SK-MEL-5 (cell line): ENCODE data around the gene GDF15. TPM values are rescaled to one million over a fixed set of nuclear protein-coding genes. Genes with fewer than 3 reads are reported as not detected.
"Not testable (repeated sequence)": the region's sequence is repeated elsewhere in the genome, so short reads cannot be mapped to it uniquely, and the experiment has no call there.

Experiments used
- DNase-seq: peaks from one replicate; pipeline ENCODE4 v3.0.0-alpha.2; 2016; ENCODE audit warnings: low read depth, low spot score
- in situ Hi-C: cut with HindIII; loops from 2 replicates; pipeline ENCODE4 v1.10.0; 2016; ENCODE audit warnings: low sequenced_read_pairs, high pct_unique_total_duplicates, low pct_unique_long_range_greater_than_20kb
- polyA plus RNA-seq, 2 experiments: library from polyadenylated mRNA; depleted of rRNA; stranded (reverse); fragments of >200 nt; gene quantifications; 2 replicates each; pipeline ENCODE4 v1.2.3, GENCODE V29; 2015
- total RNA-seq: library from RNA; depleted of rRNA; stranded (reverse); fragments of >200 nt; shearing (Covaris generic); gene quantifications from 2 replicates; pipeline ENCODE4 v1.2.3, GENCODE V29; 2014; rRNA removed

Gene GDF15
- total RNA-seq, result 873 and 1,003 TPM in 2 replicates
- polyA plus RNA-seq (2015; cell fraction: cytosol; rRNA removed), result 2,563 and 2,956 TPM in 2 replicates
- polyA plus RNA-seq (2015; cell fraction: nucleus; rRNA removed), result 251 and 324 TPM in 2 replicates

GRCh38 chr19:18385675-18386542 is at the start of gene GDF15:
GDF15 (plus strand) TSS chr19:18386158; CDS start chr19:18386190, 32 bp downstream.
- DNase-seq, result peak; percentile 95
- in situ Hi-C loops, result no loop called here

DNA sequence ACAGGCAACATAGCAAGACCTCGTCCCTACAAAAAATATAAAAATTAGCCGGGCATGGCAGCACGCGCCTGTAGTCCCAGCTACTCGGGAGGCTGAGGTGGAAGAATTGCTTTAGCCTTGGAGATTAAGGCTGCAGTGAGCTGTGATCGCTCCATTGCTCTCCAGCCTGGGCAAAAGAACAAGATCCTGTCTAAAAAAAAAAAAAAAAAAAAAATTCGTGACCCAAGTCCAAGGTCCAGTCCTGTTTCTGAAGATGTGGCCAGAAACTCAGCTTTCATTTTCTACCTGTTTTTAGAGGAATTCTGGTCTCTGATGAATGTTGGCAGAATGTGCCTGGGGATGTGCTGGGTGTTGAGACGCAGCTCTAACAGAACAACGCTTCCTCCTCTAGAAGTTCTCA is 47.4 kb upstream of the GDF15 start:
- no peak for DNase-seq
- in situ Hi-C loops, result no loop called here

DNA sequence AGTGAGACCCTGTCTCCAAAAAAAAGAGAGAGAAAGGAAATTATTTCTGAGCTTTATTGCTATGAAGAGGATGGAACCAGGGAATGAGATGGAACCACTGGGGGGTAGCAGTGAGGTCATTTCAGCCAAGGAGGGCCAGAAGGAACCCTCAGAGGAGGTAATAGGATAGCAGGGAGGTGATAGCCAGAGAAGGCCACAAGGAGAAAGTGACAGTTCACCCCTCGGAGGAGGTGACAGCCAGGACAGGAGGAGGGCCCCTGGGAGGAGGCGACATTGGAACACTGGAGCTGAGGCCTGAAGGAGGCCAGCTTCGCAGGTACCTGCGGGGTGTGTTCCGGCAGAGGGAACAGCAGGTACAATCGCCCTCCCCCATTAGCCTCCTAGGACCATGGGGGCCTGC is 46.2 kb upstream of the GDF15 start:
- DNase-seq, result peak; percentile 38
- in situ Hi-C loops, result no loop called here

DNA sequence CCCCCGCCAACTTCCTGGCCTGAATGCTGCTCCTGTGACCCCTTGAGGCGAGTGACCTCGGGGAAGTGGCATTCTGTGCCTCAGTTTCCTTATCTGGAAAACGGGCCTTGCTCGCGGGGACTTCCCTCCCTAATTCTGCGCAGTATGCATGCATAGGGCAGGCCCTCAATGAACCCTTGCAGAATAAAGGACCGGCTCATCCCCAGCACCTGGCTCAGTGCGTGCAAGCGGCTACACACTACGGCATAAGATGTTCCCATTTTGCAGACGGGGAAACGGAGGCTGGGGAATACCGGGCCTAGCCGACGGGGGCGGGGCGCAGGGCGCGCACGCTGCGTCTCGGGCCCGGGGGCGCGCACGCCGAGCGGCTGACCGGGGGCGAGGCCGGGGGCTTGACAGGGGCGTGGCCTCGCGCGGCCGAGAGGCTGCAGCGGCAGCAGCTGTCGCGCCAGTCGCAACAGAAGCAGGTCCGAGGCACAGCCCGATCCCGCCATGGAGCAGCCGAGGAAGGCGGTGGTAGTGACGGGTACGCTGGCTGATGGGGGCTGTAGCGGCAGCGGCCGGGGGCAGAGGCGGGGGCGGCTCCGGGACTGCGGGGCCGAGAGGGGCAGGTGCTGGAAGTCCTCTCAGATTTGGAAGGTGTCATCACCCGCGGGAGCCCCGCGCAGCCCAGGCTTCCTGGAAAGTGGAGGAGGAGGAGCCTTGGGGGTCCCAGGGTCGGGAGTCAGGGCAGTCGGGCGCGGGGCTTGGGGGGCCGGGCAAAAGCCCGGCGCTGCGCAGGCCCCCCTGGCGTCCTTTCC is 45.6 kb upstream of the GDF15 start, which contains the start of gene PGPEP1:
PGPEP1 (plus strand) TSS at position 409 of the 800 bp plus-strand sequence; CDS start at position 493, 84 bp downstream.
- peak; percentile 52 for DNase-seq
- in situ Hi-C loops, result no loop called here

GRCh38 chr19:18340990-18341868 is 44.7 kb upstream of the GDF15 start:
- no peak for DNase-seq
- in situ Hi-C loops, result no loop called here

DNA sequence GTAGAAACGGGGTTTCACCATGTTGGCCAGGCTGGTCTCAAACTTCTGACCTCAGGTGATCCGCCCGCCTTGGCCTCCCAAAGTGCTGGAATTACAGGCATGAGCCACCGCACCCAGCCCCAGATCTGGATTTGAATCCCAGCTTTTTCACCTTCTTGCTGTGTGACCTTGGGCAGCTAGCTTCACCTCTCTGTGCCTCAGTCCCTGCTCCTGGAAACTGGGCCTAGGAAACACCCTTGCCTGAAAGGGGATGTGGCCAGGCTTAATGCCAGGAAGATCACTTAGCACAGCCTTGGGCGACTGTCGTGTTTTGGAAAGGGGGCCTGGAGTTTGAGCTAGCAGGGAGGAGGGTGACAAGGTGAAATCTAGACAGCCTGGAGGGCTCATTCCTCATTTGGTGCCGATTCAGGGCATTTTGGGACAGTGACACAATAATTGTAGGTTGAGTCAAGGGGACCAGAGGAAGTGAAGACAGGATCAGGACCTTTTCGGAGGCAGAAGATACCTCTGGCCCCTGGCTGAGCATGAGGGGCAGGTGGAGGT is 43.8 kb upstream of the GDF15 start:
- in situ Hi-C loops, result no loop called here
- DNase-seq, result no peak

DNA sequence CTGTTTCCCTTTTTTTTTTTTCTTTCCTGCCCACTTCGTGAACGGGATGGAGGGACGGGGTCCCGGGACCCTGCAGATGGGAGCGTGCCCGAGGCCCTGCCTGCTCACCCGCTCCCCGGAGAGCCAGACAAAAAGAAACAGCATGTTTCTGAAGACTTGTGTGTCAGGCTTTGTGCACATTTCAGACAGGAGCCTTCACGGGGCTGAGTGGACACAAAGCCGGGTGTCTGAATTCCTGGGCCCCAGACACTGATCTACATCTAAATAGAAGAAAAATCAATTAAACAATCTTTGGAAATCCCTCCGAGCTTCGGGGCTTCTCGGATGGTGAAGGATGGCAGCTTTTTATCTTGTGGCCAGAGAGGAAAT is 41.4 kb upstream of the GDF15 start:
- in situ Hi-C loops, result no loop called here
- no peak for DNase-seq

DNA sequence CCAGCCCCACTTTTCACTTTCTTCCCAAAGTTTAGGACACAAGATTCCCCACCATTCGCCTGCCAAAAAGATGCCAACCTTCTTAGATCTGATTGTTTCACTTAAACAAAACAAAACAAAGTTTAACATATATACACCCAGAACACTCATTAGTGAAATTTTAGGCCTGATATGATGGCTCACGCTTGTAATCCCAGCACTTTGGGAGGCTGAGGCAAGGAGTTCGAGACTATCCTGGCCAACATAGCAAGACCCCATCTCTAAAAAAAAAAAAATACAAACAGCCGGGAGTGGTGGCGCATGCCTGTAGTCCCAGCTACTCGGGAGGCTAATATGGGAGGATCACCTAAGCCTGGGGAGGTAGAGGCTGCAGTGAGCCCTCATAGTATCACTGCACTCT is 40.7 kb upstream of the GDF15 start:
- in situ Hi-C loops, result no loop called here
- no peak for DNase-seq

- DNase-seq, result no peak
- in situ Hi-C loops, result no loop called here
Observed at GRCh38 chr19:18346091-18346490, 39.9 kb upstream of the GDF15 start.

- DNase-seq, result no peak
- in situ Hi-C loops, result no loop called here
Observed at GRCh38 chr19:18348171-18348570, 37.8 kb upstream of the GDF15 start.

- in situ Hi-C loops, DNase-seq: not testable (repeated sequence)
Observed at GRCh38 chr19:18348818-18349339, 37.1 kb upstream of the GDF15 start.

GRCh38 chr19:18349524-18350128 is 36.3 kb upstream of the GDF15 start:
- in situ Hi-C loops, result no loop called here
- DNase-seq, result peak; percentile 65

- no peak for DNase-seq
- in situ Hi-C loops, result no loop called here
Observed at GRCh38 chr19:18350490-18350889, 35.5 kb upstream of the GDF15 start.

DNA sequence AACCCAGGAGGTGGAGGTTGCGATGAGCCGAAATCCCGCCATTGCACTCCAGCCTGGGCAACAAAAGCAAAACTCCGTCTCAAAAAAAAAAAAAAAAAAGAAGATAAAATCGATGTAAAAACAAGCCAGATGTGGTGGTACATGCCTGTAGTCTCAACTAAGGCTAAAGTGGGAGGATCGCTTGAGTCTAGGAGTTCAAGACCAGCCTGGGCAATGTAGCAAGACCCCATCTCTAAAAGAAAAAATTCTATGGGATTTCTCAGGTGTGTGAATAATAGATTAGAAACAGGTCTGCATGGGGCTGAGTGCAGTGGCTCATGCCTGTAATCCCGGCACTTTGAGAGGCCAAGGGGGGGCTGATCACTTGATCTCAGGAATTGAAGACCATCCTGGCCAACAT is 34.4 kb upstream of the GDF15 start:
- no peak for DNase-seq
- in situ Hi-C loops, result no loop called here

- in situ Hi-C loops, result no loop called here
- DNase-seq, result no peak
Observed at GRCh38 chr19:18353378-18354005, 32.5 kb upstream of the GDF15 start.

GRCh38 chr19:18354743-18355142 is 31.2 kb upstream of the GDF15 start:
- in situ Hi-C loops, DNase-seq: not testable (repeated sequence)
